WERI-Rb-1 (cell line): Measurements from ENCODE around the gene ITFG1.
"Not testable (repeated sequence)": the region's sequence is repeated elsewhere in the genome, so short reads cannot be mapped to it uniquely, and the experiment has no call there.

Experiments
- DNase-seq: peaks from one replicate; pipeline ENCODE4 v3.0.0-alpha.2; 2020
- H3K27ac ChIP-seq: fragments of 250-450 bp; sonication (Bioruptor Pico); 2 replicates; pipeline ENCODE4 v1.5.1; 2020; ENCODE audit warnings: mild to moderate bottlenecking, moderate library complexity
- H3K27me3 ChIP-seq: fragments of 250-450 bp; sonication (Bioruptor Pico); 2 replicates; pipeline ENCODE4 v1.5.1; 2021; ENCODE audit warnings: mild to moderate bottlenecking, low read depth, moderate library complexity; ENCODE audit not compliant: insufficient read depth, severe bottlenecking
- H3K36me3 ChIP-seq: fragments of 250-450 bp; sonication (Bioruptor Pico); 2 replicates; pipeline ENCODE4 v1.5.1; 2020; ENCODE audit warnings: mild to moderate bottlenecking, moderate library complexity
- H3K4me3 ChIP-seq: 2 replicates; pipeline ENCODE4 v1.5.1; 2011; ENCODE audit warnings: low read depth, mild to moderate bottlenecking, control low read depth, low read length
- H3K9me3 ChIP-seq: fragments of 250-450 bp; sonication (Bioruptor Pico); 2 replicates; pipeline ENCODE4 v1.5.1; 2021; ENCODE audit warnings: mild to moderate bottlenecking, moderate library complexity; ENCODE audit not compliant: severe bottlenecking
- TF ChIP-seq, protein P1 (sequence below): IDR thresholded peaks from 2 replicates; pipeline ENCODE4 v1.5.1; 2011; ENCODE audit warnings: low read depth, mild to moderate bottlenecking, control low read depth, inconsistent platforms, low read length

ITFG1 gene

DNA sequence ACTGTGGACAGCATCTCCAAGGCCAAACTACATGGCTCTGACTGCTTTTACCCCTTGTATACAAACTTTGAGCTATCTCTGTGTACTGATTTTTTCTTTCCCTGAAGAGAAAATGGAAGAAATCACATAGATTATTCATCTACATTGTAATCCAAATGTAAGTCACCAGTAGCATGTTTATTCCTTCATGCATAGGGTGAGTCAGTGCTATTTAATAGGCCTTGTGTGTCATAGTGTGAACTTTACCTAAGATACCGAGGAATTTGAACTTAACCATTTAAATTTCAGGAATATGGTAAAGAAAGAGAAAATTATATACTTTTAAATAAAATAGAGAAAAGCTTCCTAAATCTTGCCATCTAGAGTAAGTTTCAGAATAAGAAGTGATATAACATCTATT lies 16.8 kb upstream of the ITFG1 start:
- Histone ChIP-seq H3K36me3 (no peaks in the 10 kb centered on the region), H3K27me3 (no peaks in the 10 kb centered on the region), H3K27ac (no peak overlapping the region), H3K4me3 (no peak overlapping the region), H3K9me3 (no peaks in the 10 kb centered on the region)
- DNase-seq = no peak
- TF ChIP-seq, protein P1, sequence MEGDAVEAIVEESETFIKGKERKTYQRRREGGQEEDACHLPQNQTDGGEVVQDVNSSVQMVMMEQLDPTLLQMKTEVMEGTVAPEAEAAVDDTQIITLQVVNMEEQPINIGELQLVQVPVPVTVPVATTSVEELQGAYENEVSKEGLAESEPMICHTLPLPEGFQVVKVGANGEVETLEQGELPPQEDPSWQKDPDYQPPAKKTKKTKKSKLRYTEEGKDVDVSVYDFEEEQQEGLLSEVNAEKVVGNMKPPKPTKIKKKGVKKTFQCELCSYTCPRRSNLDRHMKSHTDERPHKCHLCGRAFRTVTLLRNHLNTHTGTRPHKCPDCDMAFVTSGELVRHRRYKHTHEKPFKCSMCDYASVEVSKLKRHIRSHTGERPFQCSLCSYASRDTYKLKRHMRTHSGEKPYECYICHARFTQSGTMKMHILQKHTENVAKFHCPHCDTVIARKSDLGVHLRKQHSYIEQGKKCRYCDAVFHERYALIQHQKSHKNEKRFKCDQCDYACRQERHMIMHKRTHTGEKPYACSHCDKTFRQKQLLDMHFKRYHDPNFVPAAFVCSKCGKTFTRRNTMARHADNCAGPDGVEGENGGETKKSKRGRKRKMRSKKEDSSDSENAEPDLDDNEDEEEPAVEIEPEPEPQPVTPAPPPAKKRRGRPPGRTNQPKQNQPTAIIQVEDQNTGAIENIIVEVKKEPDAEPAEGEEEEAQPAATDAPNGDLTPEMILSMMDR = no peak

DNA sequence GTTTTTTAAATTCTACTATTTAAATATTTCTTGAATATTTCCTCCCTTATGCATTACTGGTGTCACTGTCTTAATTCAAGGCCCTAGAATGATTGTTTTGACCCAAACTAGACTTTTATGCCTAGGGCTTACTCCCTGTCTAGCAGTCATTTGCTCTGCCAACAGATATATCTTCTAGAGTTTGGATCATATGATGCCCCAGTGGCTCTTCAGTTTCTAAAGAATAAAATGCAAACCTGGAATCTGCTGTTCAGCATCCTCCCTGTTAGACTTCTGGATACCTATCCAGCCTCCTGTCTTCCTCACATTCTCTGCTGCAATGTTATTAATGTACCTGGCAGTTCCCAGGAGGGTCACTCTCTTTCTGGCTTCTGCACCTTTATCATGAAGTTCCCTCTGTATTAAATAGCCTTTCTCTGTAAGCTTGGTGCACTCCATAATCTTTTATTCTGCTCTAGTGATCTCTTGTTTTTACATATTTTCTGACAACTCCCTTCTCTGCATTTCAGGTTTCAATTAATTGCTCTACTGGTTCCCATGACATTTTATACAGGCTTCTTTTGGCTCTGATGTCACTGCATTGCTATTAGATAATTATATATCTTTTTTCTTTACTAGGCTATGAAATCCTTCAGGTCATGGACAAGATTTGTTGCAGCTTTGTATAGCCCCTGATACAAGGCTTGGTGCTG lies 15.9 kb upstream of the ITFG1 start:
- Histone ChIP-seq H3K36me3 (no peaks in the 10 kb centered on the region), H3K4me3 (no peak overlapping the region), H3K9me3 (no peaks in the 10 kb centered on the region), H3K27ac (no peak overlapping the region), H3K27me3 (no peaks in the 10 kb centered on the region)
- TF ChIP-seq, protein P1 = no peak
- DNase-seq = no peak

DNA sequence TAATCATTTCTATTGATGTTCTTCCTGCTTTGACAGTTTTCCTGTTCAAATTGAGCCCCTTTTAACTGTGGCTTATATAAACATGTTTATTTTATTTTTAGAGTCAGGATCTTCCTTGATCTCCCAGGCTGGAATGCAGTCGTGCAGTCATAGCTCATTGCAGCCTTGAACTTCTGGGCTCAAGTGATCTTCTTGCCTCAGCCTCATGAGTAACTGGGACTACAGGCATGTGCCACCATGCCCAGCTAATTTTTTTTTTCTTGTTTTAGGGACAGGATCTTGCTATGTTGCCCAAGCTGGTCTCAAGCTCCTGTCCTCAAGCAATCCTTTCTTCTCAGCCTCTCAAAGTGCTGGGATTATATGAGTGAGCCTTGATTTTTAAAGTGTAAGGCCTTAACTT lies 14.9 kb upstream of the ITFG1 start:
- no peaks in the 10 kb centered on the region for H3K9me3 ChIP-seq
- H3K4me3 ChIP-seq = no peak overlapping the region
- TF ChIP-seq, protein P1 = no peak
- H3K27ac ChIP-seq = no peak overlapping the region
- no peak for DNase-seq
- no peaks in the 10 kb centered on the region for H3K27me3 ChIP-seq
- no peaks in the 10 kb centered on the region for H3K36me3 ChIP-seq

DNA sequence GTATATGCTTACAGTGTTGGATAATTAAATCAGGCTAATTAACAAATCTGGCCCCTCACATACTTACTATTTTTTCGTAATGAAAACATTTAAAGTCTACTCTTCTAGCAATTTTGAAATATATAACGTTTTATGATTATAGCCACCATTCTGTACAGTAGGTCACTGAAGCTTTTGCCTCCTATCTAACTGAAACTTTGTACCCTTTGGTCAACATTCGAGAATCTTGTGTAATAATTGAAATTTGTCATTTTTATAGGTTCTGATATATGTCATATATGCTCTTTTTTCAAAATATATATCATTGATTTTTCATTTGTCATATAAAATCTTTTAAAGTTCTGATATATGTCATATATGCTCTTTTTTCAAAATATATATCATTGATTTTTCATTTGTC lies 12.9 kb upstream of the ITFG1 start:
- TF ChIP-seq, protein P1 = no peak
- no peak for DNase-seq
- H3K27ac ChIP-seq = no peak overlapping the region
- no peaks in the 10 kb centered on the region for H3K27me3 ChIP-seq
- H3K36me3 ChIP-seq = no peaks in the 10 kb centered on the region
- H3K9me3 ChIP-seq = no peaks in the 10 kb centered on the region
- no peak overlapping the region for H3K4me3 ChIP-seq

DNA sequence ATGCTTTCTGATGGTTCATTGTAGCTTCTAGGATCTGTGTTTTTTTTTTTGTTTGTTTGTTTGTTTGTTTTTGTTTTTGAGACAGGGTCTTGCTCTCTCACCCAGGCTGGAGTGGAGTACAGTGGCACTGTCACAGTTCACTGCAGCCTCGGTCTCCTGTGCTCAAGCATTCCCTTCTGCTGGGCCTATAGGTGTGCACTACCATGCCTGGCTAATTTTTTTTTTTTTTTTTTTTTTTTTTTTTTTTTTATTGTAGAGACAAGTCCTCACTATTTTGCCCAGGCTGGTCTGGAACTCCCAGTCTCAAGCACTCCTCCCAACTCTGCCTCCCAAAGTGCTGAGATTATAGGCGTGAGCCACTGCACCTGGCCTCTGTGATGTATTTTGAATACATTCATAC lies 12.1 kb upstream of the ITFG1 start:
- not testable (repeated sequence) for H3K36me3 ChIP-seq, H3K9me3 ChIP-seq, H3K27me3 ChIP-seq, H3K27ac ChIP-seq, DNase-seq, H3K4me3 ChIP-seq

DNA sequence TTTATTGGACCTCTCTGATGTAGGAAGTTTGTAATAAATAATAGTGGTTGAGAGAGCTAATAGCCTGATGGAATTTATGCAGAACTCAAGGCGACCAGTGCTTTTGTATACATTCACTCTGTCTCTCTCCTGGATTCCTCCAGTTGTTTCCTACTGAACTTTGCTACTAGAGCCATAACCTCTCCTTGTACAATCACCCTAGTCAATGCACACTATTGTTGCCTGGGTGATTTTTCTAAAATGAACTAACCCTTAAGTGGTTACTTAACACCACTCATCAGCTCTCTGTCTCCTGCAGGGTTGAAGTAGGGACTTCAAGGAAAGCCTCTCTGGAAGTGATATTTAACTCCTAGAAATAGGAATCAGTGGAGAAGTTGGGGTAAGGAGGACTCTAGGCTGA lies 9.9 kb upstream of the ITFG1 start:
- H3K4me3 ChIP-seq = no peak overlapping the region
- H3K9me3 ChIP-seq = no peaks in the 10 kb centered on the region
- no peak for DNase-seq
- no peaks in the 10 kb centered on the region for H3K27me3 ChIP-seq
- no peak overlapping the region for H3K27ac ChIP-seq
- TF ChIP-seq, protein P1 = no peak
- H3K36me3 ChIP-seq = no peaks in the 10 kb centered on the region
